AG04449 (cell line): ENCODE measurements around the gene ANKS1A.

Experiments
- CTCF ChIA-PET: fragments of 350-600 bp; formaldehyde crosslinking; extraction: SDS; loops from one replicate; lab custom pipeline; 2021; ENCODE audit warnings: antibody characterized with exemption; lab: Yijun Ruan, JAX
- POLR2A ChIA-PET: fragments of 400-600, 350-600 bp; formaldehyde crosslinking; extraction: SDS; loops from one replicate; lab custom pipeline; 2020; ENCODE audit warnings: antibody characterized with exemption, inconsistent platforms; lab: Yijun Ruan, JAX
- DNase-seq: peaks from one replicate; pipeline ENCODE4 v3.0.0-alpha.2; 2010; ENCODE audit warnings: low read depth, low spot score
- H3K4me3 ChIP-seq: 2 replicates; pipeline ENCODE4 v1.5.1; 2011; ENCODE audit warnings: low read depth, mild to moderate bottlenecking, control low read depth, low read length
- TF ChIP-seq, protein P1 (sequence below): IDR thresholded peaks from one replicate; pipeline ENCODE4 v1.5.1; 2011; ENCODE audit warnings: mild to moderate bottlenecking, moderate library complexity, low read length, control low read depth, inconsistent platforms; ENCODE audit not compliant: insufficient read depth; ENCODE audit errors: missing control alignments

ANKS1A gene

GRCh38 chr6:35078226-35078850 is 189.3 kb downstream of the ANKS1A start:
- POLR2A ChIA-PET, result no interaction called here
- no peak for DNase-seq
- no peak overlapping the region for H3K4me3 ChIP-seq
- CTCF ChIA-PET, result interaction anchor here (1.0 kb wide), 1 partner anchor 26 kb away, joined by 4 read pairs; no protein-coding TSS in a partner anchor
- TF ChIP-seq, protein P1, sequence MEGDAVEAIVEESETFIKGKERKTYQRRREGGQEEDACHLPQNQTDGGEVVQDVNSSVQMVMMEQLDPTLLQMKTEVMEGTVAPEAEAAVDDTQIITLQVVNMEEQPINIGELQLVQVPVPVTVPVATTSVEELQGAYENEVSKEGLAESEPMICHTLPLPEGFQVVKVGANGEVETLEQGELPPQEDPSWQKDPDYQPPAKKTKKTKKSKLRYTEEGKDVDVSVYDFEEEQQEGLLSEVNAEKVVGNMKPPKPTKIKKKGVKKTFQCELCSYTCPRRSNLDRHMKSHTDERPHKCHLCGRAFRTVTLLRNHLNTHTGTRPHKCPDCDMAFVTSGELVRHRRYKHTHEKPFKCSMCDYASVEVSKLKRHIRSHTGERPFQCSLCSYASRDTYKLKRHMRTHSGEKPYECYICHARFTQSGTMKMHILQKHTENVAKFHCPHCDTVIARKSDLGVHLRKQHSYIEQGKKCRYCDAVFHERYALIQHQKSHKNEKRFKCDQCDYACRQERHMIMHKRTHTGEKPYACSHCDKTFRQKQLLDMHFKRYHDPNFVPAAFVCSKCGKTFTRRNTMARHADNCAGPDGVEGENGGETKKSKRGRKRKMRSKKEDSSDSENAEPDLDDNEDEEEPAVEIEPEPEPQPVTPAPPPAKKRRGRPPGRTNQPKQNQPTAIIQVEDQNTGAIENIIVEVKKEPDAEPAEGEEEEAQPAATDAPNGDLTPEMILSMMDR, result no peak

DNA sequence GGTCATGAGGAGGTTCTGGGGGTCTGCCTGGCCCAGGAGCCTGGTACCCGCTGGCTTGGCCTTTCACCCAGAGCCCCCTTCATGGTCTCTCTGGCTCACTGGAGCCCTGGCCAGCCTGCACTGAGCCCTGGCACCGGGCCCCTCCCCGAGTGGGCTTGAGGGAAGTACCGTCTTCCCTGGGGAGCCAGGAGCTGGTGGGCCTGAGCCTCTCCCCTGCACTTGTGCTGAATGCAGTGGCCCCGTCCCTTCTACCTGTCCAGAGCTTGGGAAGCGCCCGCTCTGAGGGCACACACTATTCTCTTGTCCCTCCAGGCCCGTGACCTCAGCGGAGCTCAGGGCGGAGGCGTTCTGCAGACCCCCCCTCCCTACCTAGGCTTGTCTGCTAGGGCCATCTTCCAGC is 189.8 kb downstream of the ANKS1A start:
- DNase-seq, result no peak
- ChIA-PET POLR2A (no interaction called here), CTCF (interaction anchor here (1.0 to 1.3 kb wide), 2 partner anchors 26 to 163 kb away, joined by 3 to 4 read pairs; no protein-coding TSS in a partner anchor)
- no peak overlapping the region for H3K4me3 ChIP-seq
- TF ChIP-seq, protein P1, result no peak

DNA sequence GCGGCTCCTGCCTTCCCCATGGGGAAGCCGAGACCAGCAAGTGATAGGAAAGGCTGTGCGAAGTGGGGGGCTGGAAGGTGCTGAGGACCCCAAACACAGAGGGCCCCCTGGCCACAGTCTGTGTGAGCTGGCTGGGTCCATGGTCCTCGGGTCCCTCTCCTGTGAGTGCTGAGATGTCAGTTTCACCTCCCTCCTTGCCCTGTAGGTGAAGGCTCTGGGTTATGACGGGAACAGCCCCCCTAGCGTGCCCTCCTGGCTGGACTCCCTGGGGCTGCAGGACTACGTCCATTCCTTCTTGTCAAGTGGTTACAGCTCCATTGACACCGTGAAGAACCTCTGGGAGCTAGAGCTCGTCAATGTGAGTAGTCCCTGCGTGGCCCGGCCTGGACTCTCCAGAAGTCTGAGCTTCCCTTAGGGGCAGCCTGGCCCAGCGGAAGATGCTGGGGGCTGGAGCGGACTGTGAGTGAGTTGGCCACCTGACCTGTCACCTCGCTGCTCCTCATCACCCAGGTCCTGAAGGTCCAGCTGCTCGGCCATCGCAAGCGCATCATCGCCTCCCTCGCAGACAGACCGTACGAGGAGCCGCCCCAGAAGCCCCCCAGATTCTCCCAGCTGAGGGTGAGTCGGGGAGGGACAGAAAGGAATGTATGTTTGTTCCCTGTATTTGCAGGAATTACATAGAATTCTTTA is 190.4 kb downstream of the ANKS1A start:
- ChIA-PET POLR2A (no interaction called here), CTCF (interaction anchor here (0.8 to 1.3 kb wide), 2 partner anchors 93 to 162 kb away, joined by 3 to 4 read pairs; no protein-coding TSS in a partner anchor)
- H3K4me3 ChIP-seq, result no peak overlapping the region
- TF ChIP-seq, protein P1, result no peak
- no peak for DNase-seq

DNA sequence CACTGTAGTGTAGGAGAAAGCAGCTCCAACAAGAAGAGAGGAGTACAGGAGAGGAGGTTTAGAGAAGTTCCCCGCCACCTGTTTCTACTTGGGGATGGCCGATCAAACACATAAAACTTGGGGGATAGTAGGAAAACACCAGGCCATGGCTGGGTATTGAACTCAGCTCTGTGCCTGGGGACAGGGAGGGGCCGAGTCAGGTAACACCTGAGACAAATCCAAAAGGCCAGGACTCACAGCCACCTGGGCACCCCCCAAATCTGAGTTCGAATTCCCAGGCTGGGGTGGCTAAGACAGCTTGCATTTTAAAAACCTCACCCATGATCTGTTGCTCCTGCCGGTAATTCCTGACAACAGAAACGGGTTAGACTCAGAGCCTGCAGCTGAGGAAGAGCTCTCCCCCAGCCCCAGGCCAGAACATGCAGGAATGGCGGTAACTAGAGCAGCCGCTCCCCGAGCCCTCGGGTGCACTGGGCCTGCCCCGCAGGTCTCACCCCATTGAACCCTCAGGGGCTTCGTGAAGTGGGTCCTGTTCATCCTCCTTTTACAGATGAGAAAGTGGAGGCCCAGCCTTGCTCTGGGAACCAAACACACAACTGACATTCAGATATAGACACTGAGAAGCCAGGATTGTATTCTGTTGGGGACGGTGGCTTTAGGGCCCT is 191.1 kb downstream of the ANKS1A start:
- POLR2A ChIA-PET, result no interaction called here
- TF ChIP-seq, protein P1, result no peak
- DNase-seq, result no peak
- CTCF ChIA-PET, result interaction anchor here (0.8 to 1.3 kb wide), 2 partner anchors 93 to 162 kb away, joined by 3 to 4 read pairs; no protein-coding TSS in a partner anchor
- no peak overlapping the region for H3K4me3 ChIP-seq

DNA sequence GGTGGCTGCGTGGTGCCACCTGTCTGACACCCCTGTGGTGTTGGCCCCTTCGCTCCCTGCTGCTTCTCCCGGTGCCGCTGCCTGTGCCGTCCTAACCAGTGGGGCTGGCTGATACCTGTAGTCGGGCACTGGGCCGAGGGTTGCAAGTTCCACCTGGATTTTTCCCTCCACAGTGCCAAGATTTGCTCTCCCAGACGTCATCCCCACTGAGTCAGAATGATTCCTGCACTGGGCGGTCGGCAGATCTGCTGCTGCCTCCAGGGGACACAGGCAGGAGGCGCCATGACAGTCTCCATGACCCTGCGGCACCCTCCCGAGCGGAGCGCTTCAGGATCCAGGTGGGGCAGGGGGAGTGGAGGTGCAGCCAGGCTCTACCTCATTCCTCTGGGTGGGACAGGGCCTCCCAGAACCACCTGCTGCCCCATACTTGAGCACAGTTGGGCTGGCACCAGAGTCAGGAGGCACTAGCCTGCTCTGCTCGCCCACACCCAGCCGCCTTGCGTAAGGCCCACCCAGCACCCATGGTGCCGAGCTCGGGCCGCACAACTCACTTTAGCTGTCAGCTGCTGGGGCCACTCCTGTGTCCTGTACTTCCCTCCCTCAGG is 191.9 kb downstream of the ANKS1A start:
- no peak for DNase-seq
- no peak overlapping the region for H3K4me3 ChIP-seq
- TF ChIP-seq, protein P1, result no peak
- ChIA-PET POLR2A (interaction anchor here (0.6 kb wide), 1 partner anchor 47 kb away, joined by 3 read pairs; no protein-coding TSS in a partner anchor), CTCF (interaction anchor here (1.3 kb wide), 1 partner anchor 11 kb away, joined by 3 read pairs; no protein-coding TSS in a partner anchor)
